ENCODE results near the gene MTG1.
"Not testable (repeated sequence)": the region's sequence is repeated elsewhere in the genome, so short reads cannot be mapped to it uniquely, and the experiment has no call there.

MTG1 gene

DNA sequence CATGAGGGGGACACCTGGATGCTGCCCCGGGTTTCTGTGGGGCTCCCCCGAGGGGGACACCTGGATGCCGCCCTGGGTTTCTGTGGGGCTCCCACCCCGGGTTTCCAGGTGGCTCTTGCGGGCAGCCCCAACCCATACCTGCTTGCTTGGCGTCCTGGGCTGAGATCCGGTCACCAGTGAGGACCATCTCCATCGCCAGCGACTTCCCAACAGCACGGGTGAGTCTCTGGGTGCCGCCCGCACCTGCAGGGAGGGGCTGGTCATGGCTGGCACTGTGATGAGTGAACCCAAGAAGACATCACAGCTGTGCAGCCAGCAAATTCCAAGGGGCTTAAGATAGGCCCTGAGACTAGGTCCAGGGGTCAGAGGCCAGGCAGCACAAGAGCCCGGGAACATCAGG is 27.2 kb upstream of the MTG1 start:
- TF ChIP-seq ESRRG (CRISPR knock-in tag; IDR thresholded peaks at IDR 0.05) = no peak
- no peak for TF ChIP-seq ARNTL (CRISPR knock-in tag; IDR thresholded peaks at IDR 0.05; ENCODE audit: borderline replicate concordance, low read depth)
- TF ChIP-seq, protein P1, sequence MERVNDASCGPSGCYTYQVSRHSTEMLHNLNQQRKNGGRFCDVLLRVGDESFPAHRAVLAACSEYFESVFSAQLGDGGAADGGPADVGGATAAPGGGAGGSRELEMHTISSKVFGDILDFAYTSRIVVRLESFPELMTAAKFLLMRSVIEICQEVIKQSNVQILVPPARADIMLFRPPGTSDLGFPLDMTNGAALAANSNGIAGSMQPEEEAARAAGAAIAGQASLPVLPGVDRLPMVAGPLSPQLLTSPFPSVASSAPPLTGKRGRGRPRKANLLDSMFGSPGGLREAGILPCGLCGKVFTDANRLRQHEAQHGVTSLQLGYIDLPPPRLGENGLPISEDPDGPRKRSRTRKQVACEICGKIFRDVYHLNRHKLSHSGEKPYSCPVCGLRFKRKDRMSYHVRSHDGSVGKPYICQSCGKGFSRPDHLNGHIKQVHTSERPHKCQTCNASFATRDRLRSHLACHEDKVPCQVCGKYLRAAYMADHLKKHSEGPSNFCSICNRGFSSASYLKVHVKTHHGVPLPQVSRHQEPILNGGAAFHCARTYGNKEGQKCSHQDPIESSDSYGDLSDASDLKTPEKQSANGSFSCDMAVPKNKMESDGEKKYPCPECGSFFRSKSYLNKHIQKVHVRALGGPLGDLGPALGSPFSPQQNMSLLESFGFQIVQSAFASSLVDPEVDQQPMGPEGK (CRISPR knock-in tag; IDR thresholded peaks at IDR 0.05; ENCODE audit: borderline replicate concordance) = no peak
- TF ChIP-seq CSDC2 (CRISPR knock-in tag; IDR thresholded peaks at IDR 0.05) = no peak
- TF ChIP-seq TOX (CRISPR knock-in tag; IDR thresholded peaks at IDR 0.05; ENCODE audit: borderline replicate concordance) = no peak
- no peak for TF ChIP-seq SNAI2 (CRISPR knock-in tag; IDR thresholded peaks at IDR 0.05)
- TF ChIP-seq ZNF565 (CRISPR knock-in tag; conservative IDR thresholded peaks at IDR 0.05; ENCODE audit: low read depth) = no peak
- TF ChIP-seq TCF4 (CRISPR knock-in tag; IDR thresholded peaks at IDR 0.05; ENCODE audit: borderline replicate concordance) = no peak
- ATAC-seq = no peak

DNA sequence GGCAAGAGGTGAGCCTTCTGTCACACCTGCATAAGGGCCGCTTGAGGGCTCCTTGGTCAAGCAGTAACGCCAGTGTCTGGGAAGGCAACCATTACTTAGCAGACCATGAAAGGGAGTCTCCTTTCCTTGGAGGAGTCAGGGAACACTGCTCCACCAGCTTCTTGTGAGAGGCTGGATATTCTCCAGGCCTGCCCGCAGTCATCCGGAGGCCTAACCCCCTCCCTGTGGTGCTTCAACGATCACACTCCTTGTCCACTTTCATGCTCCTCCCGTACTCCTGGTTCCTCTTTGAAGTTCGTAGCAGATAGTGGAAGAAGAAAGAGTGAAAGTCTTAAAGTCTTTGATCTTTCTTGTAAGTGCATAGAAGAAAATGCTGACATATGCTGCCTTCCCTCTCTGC is 26.5 kb upstream of the MTG1 start:
- not testable (repeated sequence) for ATAC-seq

DNA sequence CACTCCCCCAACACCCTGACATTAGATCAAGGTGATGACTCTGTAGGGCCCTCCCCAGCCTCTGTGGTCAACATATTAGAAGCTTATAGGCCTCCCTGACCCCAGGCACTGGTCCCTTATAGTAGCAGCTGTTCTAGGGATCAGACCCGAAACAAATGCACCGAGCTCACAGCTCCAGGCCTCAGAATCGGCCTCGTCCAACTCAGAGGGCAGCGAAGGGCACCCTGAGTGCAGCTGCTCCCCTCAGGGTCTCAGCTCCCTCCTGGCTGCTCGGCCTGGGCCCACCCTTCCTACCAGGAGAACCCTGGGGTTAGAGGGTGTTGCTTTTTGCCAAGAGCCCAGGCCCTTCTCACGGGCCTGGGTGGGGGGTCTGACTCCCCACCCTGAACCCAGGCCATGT is 25.8 kb upstream of the MTG1 start:
- no peak for ATAC-seq
- TF ChIP-seq, protein P2, sequence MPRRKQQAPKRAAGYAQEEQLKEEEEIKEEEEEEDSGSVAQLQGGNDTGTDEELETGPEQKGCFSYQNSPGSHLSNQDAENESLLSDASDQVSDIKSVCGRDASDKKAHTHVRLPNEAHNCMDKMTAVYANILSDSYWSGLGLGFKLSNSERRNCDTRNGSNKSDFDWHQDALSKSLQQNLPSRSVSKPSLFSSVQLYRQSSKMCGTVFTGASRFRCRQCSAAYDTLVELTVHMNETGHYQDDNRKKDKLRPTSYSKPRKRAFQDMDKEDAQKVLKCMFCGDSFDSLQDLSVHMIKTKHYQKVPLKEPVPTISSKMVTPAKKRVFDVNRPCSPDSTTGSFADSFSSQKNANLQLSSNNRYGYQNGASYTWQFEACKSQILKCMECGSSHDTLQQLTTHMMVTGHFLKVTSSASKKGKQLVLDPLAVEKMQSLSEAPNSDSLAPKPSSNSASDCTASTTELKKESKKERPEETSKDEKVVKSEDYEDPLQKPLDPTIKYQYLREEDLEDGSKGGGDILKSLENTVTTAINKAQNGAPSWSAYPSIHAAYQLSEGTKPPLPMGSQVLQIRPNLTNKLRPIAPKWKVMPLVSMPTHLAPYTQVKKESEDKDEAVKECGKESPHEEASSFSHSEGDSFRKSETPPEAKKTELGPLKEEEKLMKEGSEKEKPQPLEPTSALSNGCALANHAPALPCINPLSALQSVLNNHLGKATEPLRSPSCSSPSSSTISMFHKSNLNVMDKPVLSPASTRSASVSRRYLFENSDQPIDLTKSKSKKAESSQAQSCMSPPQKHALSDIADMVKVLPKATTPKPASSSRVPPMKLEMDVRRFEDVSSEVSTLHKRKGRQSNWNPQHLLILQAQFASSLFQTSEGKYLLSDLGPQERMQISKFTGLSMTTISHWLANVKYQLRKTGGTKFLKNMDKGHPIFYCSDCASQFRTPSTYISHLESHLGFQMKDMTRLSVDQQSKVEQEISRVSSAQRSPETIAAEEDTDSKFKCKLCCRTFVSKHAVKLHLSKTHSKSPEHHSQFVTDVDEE (CRISPR knock-in tag; IDR thresholded peaks at IDR 0.05) = no peak
- TF ChIP-seq ISL1 (CRISPR knock-in tag; IDR thresholded peaks at IDR 0.05) (no peak), RARB (CRISPR knock-in tag; IDR thresholded peaks at IDR 0.05) (no peak), BACH2 (CRISPR knock-in tag; IDR thresholded peaks at IDR 0.05; ENCODE audit: borderline replicate concordance) (no peak), ZNF565 (CRISPR knock-in tag; conservative IDR thresholded peaks at IDR 0.05; ENCODE audit: low read depth) (no peak)

DNA sequence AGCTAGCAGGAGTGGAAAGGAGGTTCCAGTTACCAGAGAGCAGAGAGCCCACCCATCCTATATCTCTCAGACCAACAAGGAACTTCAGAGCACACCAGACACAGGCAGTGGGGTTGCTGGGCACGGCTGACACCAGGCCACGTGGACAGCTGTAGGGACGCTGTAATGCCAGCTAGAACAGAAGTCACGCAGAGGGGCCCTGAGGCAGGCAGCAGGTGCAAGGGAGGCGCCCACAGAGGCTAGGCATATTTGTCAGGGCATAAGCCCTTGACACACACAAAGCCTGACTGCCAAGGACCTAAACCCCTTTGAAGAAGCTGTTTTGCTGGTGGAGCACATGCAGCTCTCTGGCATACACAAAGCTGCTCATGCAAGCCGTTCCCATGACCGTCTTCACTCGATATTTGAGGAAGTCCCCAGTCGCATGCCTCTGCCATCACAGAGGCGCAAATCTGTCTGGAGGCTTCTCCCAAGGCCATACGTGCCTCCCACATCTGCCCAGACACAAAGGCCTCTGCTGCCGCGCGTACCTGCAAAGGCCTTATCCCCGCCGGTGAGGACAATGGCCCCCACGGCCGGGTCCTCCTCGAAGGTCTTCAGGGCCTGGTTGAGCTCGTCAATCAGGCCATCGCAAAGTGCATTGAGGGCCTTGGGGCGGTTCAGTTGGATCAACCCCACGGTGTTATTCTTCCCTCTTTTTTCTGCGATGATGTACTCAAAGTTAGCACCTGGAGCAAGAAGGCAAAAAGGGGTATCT is 23.7 kb upstream of the MTG1 start:
- ATAC-seq = no peak
- no peak for TF ChIP-seq RARB (CRISPR knock-in tag; IDR thresholded peaks at IDR 0.05)
- no peak for TF ChIP-seq BACH2 (CRISPR knock-in tag; IDR thresholded peaks at IDR 0.05; ENCODE audit: borderline replicate concordance)
- TF ChIP-seq ZC3H10 (CRISPR knock-in tag; IDR thresholded peaks at IDR 0.05) = no peak
- no peak for TF ChIP-seq ZNF70 (CRISPR knock-in tag; IDR thresholded peaks at IDR 0.05)
- no peak for TF ChIP-seq GLIS3 (CRISPR knock-in tag; IDR thresholded peaks at IDR 0.05)
- no peak for TF ChIP-seq ARNTL (CRISPR knock-in tag; IDR thresholded peaks at IDR 0.05; ENCODE audit: borderline replicate concordance, low read depth)
- TF ChIP-seq, protein P3, sequence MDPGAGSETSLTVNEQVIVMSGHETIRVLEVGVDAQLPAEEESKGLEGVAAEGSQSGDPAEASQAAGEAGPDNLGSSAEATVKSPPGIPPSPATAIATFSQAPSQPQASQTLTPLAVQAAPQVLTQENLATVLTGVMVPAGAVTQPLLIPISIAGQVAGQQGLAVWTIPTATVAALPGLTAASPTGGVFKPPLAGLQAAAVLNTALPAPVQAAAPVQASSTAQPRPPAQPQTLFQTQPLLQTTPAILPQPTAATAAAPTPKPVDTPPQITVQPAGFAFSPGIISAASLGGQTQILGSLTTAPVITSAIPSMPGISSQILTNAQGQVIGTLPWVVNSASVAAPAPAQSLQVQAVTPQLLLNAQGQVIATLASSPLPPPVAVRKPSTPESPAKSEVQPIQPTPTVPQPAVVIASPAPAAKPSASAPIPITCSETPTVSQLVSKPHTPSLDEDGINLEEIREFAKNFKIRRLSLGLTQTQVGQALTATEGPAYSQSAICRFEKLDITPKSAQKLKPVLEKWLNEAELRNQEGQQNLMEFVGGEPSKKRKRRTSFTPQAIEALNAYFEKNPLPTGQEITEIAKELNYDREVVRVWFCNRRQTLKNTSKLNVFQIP (CRISPR knock-in tag; IDR thresholded peaks at IDR 0.05; ENCODE audit: borderline replicate concordance, low read depth) = no peak
- no peak for TF ChIP-seq TCF4 (CRISPR knock-in tag; IDR thresholded peaks at IDR 0.05; ENCODE audit: borderline replicate concordance)
- TF ChIP-seq, protein P2 (CRISPR knock-in tag; IDR thresholded peaks at IDR 0.05) = no peak
- TF ChIP-seq SNAI2 (CRISPR knock-in tag; IDR thresholded peaks at IDR 0.05) = no peak
- no peak for TF ChIP-seq ESRRG (CRISPR knock-in tag; IDR thresholded peaks at IDR 0.05)
- TF ChIP-seq, protein P4, sequence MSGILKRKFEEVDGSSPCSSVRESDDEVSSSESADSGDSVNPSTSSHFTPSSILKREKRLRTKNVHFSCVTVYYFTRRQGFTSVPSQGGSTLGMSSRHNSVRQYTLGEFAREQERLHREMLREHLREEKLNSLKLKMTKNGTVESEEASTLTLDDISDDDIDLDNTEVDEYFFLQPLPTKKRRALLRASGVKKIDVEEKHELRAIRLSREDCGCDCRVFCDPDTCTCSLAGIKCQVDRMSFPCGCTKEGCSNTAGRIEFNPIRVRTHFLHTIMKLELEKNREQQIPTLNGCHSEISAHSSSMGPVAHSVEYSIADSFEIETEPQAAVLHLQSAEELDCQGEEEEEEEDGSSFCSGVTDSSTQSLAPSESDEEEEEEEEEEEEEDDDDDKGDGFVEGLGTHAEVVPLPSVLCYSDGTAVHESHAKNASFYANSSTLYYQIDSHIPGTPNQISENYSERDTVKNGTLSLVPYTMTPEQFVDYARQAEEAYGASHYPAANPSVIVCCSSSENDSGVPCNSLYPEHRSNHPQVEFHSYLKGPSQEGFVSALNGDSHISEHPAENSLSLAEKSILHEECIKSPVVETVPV (CRISPR knock-in tag; IDR thresholded peaks at IDR 0.05) = no peak
- no peak for TF ChIP-seq ZNF565 (CRISPR knock-in tag; conservative IDR thresholded peaks at IDR 0.05; ENCODE audit: low read depth)
- TF ChIP-seq OSR1 (CRISPR knock-in tag; IDR thresholded peaks at IDR 0.05) = no peak
- no peak for TF ChIP-seq ZFP30 (CRISPR knock-in tag; IDR thresholded peaks at IDR 0.05)
- TF ChIP-seq, protein P1 (CRISPR knock-in tag; IDR thresholded peaks at IDR 0.05; ENCODE audit: borderline replicate concordance) = no peak
- no peak for TF ChIP-seq PPARA (CRISPR knock-in tag; IDR thresholded peaks at IDR 0.05; ENCODE audit: borderline replicate concordance)
- TF ChIP-seq CSDC2 (CRISPR knock-in tag; IDR thresholded peaks at IDR 0.05) = no peak
- TF ChIP-seq TOX (CRISPR knock-in tag; IDR thresholded peaks at IDR 0.05; ENCODE audit: borderline replicate concordance) = no peak

Data from SK-N-SH treated with all-trans-retinoic acid at 6 μM for 48 hours (cell line).